OCI-LY3 (cell line): Measurements from ENCODE around the gene ZNF821.
"Not testable (repeated sequence)": the region's sequence is repeated elsewhere in the genome, so short reads cannot be mapped to it uniquely, and the experiment has no call there.

ENCODE experiments used
- CTCF ChIP-seq: fragments of 200-600, 300-600 bp; sonication (generic); IDR thresholded peaks from 2 replicates; pipeline ENCODE4 v1.5.1; 2014; ENCODE audit warnings: antibody characterized with exemption, low read length, low read depth
- EZH2phosphoT487 ChIP-seq: fragments of 200-600 bp; shearing (Covaris generic); IDR thresholded peaks from 2 replicates; pipeline ENCODE4 v1.6.1; 2018; ENCODE audit warnings: antibody characterized with exemption, mixed run types, low read depth

DNA sequence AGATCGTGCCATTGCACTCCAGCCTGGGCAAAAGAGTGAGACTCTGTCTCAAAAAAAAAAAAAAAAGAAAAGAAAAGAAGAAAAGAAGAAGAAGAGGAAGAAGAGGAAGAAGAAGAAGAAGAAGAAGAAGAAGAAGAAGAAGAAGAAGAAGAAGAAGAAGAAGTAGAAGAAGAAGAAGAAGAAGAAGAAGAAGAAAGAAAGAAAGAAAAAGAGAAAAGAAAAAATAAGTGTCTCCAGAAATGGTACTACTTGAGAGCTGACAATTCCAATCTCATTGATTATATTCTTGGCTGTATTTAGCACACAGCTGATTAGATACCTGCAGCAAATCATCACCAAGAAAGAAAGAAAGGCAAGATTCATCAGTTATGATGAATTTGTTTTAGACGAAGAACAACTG lies 51.9 kb downstream of the ZNF821 start:
- TF ChIP-seq CTCF, EZH2phosphoT487: not testable (repeated sequence)
